Neuronal stem cell (in vitro differentiated cells): ENCODE results near the gene ARHGAP28.

Experiments
- DNase-seq: peaks from one replicate; pipeline ENCODE4 v3.0.0-alpha.2; 2013; ENCODE audit warnings: low spot score
- H2AFZ ChIP-seq: one replicate; pipeline ENCODE4 v1.6.1; 2013; ENCODE audit warnings: mild to moderate bottlenecking, low read length, inconsistent platforms
- H2AK5ac ChIP-seq: 2 replicates; pipeline ENCODE4 v1.6.1; 2013; ENCODE audit warnings: low read depth, mild to moderate bottlenecking, inconsistent platforms, low read length, moderate library complexity, mixed read lengths
- H2BK120ac ChIP-seq: 2 replicates; pipeline ENCODE4 v1.6.1; 2013; ENCODE audit warnings: low read depth, mild to moderate bottlenecking, inconsistent platforms, low read length, moderate library complexity, mixed read lengths
- H2BK12ac ChIP-seq: one replicate; pipeline ENCODE4 v1.6.1; 2013; ENCODE audit warnings: low read length, inconsistent platforms
- H2BK15ac ChIP-seq: 2 replicates; pipeline ENCODE4 v1.6.1; 2013; ENCODE audit warnings: mild to moderate bottlenecking, low read length, inconsistent platforms, mixed read lengths
- H2BK5ac ChIP-seq: one replicate; pipeline ENCODE4 v1.6.1; 2013; ENCODE audit warnings: inconsistent platforms, mild to moderate bottlenecking, low read length, moderate library complexity
- H3K14ac ChIP-seq: one replicate; pipeline ENCODE4 v1.6.1; 2013; ENCODE audit warnings: low read length, inconsistent platforms
- H3K18ac ChIP-seq: 2 replicates; pipeline ENCODE4 v1.6.1; 2013; ENCODE audit warnings: low read length, inconsistent platforms
- H3K23ac ChIP-seq: 2 replicates; pipeline ENCODE4 v1.6.1; 2013; ENCODE audit warnings: low read depth, mild to moderate bottlenecking, mixed read lengths, low read length, inconsistent platforms; ENCODE audit not compliant: poor library complexity
- H3K27ac ChIP-seq: replicated peaks from 3 replicates; pipeline ENCODE4 v1.5.1; 2013; ENCODE audit warnings: low read length, inconsistent platforms
- H3K27me3 ChIP-seq, 3 experiments: 2 replicates each; pipeline ENCODE4 v1.6.1; 2013; ENCODE audit warnings: low read length in 3 of 3, mild to moderate bottlenecking in 2 of 3, inconsistent platforms in 1 of 3, low read depth in 1 of 3, mixed read lengths in 1 of 3, moderate library complexity in 1 of 3; ENCODE audit not compliant: control insufficient read depth in 3 of 3, insufficient read depth in 3 of 3
- H3K36me3 ChIP-seq, 2 donors: replicated peaks in 1 of 2; 2 replicates each; pipeline ENCODE4 v1.6.1; 2013; ENCODE audit warnings: low read length in 2 of 2; ENCODE audit not compliant: control insufficient read depth in 2 of 2, insufficient read depth in 2 of 2
- H3K4ac ChIP-seq: 2 replicates; pipeline ENCODE4 v1.6.1; 2013; ENCODE audit warnings: inconsistent platforms, mild to moderate bottlenecking, low read length, moderate library complexity
- H3K4me1 ChIP-seq, 2 donors: 1 replicate in 1 of 2; 2 replicates in 1 of 2; pipeline ENCODE4 v1.6.1; 2013; ENCODE audit warnings: low read length in 2 of 2, low read depth in 1 of 2; ENCODE audit not compliant: control insufficient read depth in 2 of 2, insufficient read depth in 1 of 2
- H3K4me2 ChIP-seq: one replicate; pipeline ENCODE4 v1.6.1; 2013; ENCODE audit warnings: mild to moderate bottlenecking, low read length, inconsistent platforms; ENCODE audit not compliant: insufficient read depth, poor library complexity, severe bottlenecking
- H3K4me3 ChIP-seq, 2 donors: 2 replicates each; pipeline ENCODE4 v1.5.1; 2013; ENCODE audit warnings: low read length in 2 of 2, mild to moderate bottlenecking in 2 of 2, inconsistent platforms in 1 of 2, moderate library complexity in 1 of 2
- H3K79me1 ChIP-seq: one replicate; pipeline ENCODE4 v1.6.1; 2013; ENCODE audit warnings: low read depth, mild to moderate bottlenecking, inconsistent platforms, low read length, moderate library complexity
- H3K9ac ChIP-seq: one replicate; pipeline ENCODE4 v1.6.1; 2013; ENCODE audit warnings: mild to moderate bottlenecking, low read depth, low read length, inconsistent platforms; ENCODE audit not compliant: poor library complexity
- H3K9me3 ChIP-seq, 2 donors: replicated peaks in 1 of 2; 2 replicates each; pipeline versions ENCODE3 to v1.6.1; 2013; ENCODE audit warnings: low read length in 2 of 2, mild to moderate bottlenecking in 2 of 2, inconsistent platforms in 1 of 2, low read depth in 1 of 2, mixed read lengths in 1 of 2, moderate library complexity in 1 of 2; ENCODE audit not compliant: control insufficient read depth in 2 of 2, insufficient read depth in 1 of 2
- H4K8ac ChIP-seq: one replicate; pipeline ENCODE4 v1.6.1; 2013; ENCODE audit warnings: low read depth, mild to moderate bottlenecking, inconsistent platforms, low read length, moderate library complexity
- H4K91ac ChIP-seq: one replicate; pipeline ENCODE4 v1.6.1; 2013; ENCODE audit warnings: low read length, low read depth, mild to moderate bottlenecking, inconsistent platforms; ENCODE audit not compliant: poor library complexity
- WGBS, 2 donors: extraction: QIAGEN DNeasy Blood & Tissue Kit; methylation state at CpG; one replicate each; pipeline ENCODE4 v1.1.7; 2013; ENCODE audit warnings: missing lambda C conversion rate in 2 of 2, mixed read lengths in 1 of 2; ENCODE audit not compliant: insufficient read length in 2 of 2, insufficient replicate concordance in 1 of 2; ENCODE audit errors: extremely low coverage in 2 of 2; 5-methylcytosine and 5-hydroxymethylcytosine counted together

The ARHGAP28 gene

DNA sequence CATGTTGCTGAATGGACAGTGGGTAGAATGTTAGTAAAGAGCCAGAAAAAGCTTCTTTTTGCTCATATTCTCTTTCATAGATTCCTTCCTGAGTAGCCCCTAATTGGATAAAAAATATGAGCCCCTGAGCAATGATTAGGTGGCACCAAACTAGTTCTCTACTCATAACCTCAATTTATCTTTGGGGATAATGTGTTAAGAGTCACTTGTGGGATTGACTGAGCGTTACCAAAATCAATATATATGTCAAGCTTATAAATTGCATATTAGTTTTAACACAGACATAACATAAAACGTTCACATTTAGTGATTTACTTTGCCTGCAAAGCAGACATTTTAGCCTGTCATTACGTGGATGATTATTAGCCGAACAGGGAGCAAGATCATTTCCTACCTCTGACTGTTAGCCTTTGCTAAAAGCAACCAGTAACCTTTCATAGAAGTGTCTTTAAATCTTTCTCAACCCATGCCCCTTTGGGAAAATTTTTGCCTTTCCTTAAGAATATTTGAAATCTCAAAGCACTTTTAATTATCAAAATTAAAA lies 85.4 kb downstream of the ARHGAP28 start:
- DNase-seq, result no peak
- no peak overlapping the region for H3K4ac ChIP-seq
- H4K8ac ChIP-seq, result no peak overlapping the region
- H2BK120ac ChIP-seq, result no peak overlapping the region
- H2AFZ ChIP-seq, result no peak overlapping the region
- WGBS, 2 donors, result no CpG with 5 or more reads among the region's 4 CpGs
- H2AK5ac ChIP-seq, result no peak overlapping the region
- no peak overlapping the region for H4K91ac ChIP-seq
- no peak overlapping the region for H3K4me3 ChIP-seq
- H3K9ac ChIP-seq, result no peak overlapping the region
- no peak overlapping the region for H2BK15ac ChIP-seq
- H2BK5ac ChIP-seq, result no peak overlapping the region
- H3K9me3 ChIP-seq, result no peaks in the 10 kb centered on the region
- H2BK12ac ChIP-seq, result no peak overlapping the region
- H3K23ac ChIP-seq, result no peak overlapping the region
- H3K27me3 ChIP-seq, result no peaks in the 10 kb centered on the region
- no peak overlapping the region for H3K14ac ChIP-seq
- H3K18ac ChIP-seq, result no peak overlapping the region
- no peaks in the 10 kb centered on the region for H3K79me1 ChIP-seq
- H3K36me3 ChIP-seq, result no peaks in the 10 kb centered on the region
- no peak overlapping the region for H3K4me2 ChIP-seq
- H3K27ac ChIP-seq, result no peak overlapping the region
- H3K4me1 ChIP-seq, result peaks cover 0 to 1% of the 10 kb centered on the region in 2 donors

DNA sequence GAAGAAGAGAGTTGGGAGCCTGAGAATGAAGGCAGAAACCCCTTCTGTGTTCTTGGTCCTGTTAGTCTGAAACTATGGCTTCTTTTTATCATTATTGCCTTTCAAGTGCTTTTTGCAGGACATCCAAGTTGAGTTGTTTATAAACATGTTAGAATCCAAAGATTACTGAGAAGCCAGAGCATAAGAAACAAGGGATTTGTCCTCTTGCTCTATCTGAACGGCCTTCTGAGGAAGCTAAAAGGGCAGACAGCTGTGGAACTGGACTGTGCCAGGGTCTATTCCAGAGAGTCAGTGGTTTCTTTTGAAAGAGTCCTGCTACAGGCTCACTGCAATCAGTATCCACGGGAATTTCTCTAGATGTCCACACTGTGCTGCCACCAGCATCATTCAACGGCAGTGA lies 86.6 kb downstream of the ARHGAP28 start:
- H2BK15ac ChIP-seq, result no peak overlapping the region
- no peaks in the 10 kb centered on the region for H3K9me3 ChIP-seq
- DNase-seq, result no peak
- no peak overlapping the region for H3K18ac ChIP-seq
- no peak overlapping the region for H3K27ac ChIP-seq
- H3K14ac ChIP-seq, result no peak overlapping the region
- H2BK120ac ChIP-seq, result no peak overlapping the region
- H3K4me2 ChIP-seq, result no peak overlapping the region
- no peak overlapping the region for H4K91ac ChIP-seq
- H3K9ac ChIP-seq, result no peak overlapping the region
- no peak overlapping the region for H2AFZ ChIP-seq
- WGBS, 2 donors, result no CpG with 5 or more reads among the region's 3 CpGs
- no peaks in the 10 kb centered on the region for H3K79me1 ChIP-seq
- H3K4me3 ChIP-seq, result no peak overlapping the region
- no peak overlapping the region for H2BK5ac ChIP-seq
- H2AK5ac ChIP-seq, result no peak overlapping the region
- no peak overlapping the region for H3K4ac ChIP-seq
- H2BK12ac ChIP-seq, result no peak overlapping the region
- H4K8ac ChIP-seq, result no peak overlapping the region
- no peaks in the 10 kb centered on the region for H3K27me3 ChIP-seq
- H3K36me3 ChIP-seq, result no peaks in the 10 kb centered on the region
- H3K23ac ChIP-seq, result no peak overlapping the region
- H3K4me1 ChIP-seq, result peaks cover 0 to 1% of the 10 kb centered on the region in 2 donors

DNA sequence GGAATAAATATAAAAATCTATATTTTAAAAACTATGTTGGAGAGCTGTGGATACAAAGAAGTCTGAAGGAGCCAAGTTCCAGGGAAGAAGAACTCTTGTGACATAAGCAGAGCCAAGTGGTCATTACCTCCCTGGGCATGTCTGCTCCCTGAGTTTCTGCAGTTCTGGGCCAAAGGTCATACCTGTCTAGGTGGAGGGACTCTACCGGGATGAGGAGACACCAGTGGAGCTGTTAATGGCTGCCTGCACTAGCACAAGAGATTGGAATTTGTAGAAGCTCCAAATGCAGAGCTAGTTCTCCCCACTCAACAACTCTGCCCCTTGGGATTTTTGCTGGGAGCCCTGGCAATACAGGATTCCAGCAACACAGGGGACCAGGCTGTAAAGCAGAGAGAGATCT lies 89.8 kb downstream of the ARHGAP28 start:
- no CpG with 5 or more reads among the region's 1 CpG for WGBS, 2 donors

DNA sequence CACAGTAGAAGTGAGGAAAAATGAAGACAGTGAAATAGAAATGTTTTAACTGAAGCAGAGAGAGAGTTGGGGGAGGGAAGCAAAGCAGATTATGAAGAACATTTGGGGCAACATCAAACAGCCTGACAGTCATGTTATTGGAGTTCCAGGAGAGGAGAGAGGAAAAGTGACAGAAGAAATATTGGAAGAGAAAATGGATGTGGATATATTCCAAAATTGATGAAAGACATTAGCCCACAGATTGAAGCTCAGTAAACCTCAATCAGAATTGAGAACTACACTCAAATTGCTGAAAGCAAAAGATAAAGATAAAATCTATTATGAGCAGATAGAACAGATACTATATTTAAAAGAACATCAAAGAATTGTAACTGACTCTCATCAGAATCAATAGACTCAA lies 90.8 kb downstream of the ARHGAP28 start:
- Histone ChIP-seq H3K9me3 (no peaks in the 10 kb centered on the region), H2AK5ac (no peak overlapping the region), H3K9ac (no peak overlapping the region), H3K4me3 (no peak overlapping the region), H3K4ac (no peak overlapping the region), H2BK5ac (no peak overlapping the region), H3K4me1 (no peaks in the 10 kb centered on the region), H3K4me2 (no peak overlapping the region), H2AFZ (no peak overlapping the region), H3K36me3 (peaks cover 1% of the 10 kb centered on the region in 2 donors), H3K79me1 (no peaks in the 10 kb centered on the region), H2BK12ac (no peak overlapping the region), H3K27me3 (no peaks in the 10 kb centered on the region), H4K91ac (no peak overlapping the region), H3K14ac (no peak overlapping the region), H2BK15ac (no peak overlapping the region), H3K23ac (no peak overlapping the region), H3K27ac (no peak overlapping the region), H2BK120ac (no peak overlapping the region), H4K8ac (no peak overlapping the region), H3K18ac (no peak overlapping the region)
- DNase-seq, result no peak

More for the DNA sequence above, 89.8 kb downstream of the ARHGAP28 start:
- no peak for DNase-seq
- Histone ChIP-seq H3K9me3 (no peaks in the 10 kb centered on the region), H3K36me3 (no peaks in the 10 kb centered on the region), H3K14ac (no peak overlapping the region), H2BK15ac (no peak overlapping the region), H3K27me3 (no peaks in the 10 kb centered on the region), H3K4me1 (no peaks in the 10 kb centered on the region), H3K27ac (no peak overlapping the region), H3K4ac (no peak overlapping the region), H2AK5ac (no peak overlapping the region), H3K18ac (no peak overlapping the region), H3K4me2 (no peak overlapping the region), H4K8ac (no peak overlapping the region), H3K4me3 (no peak overlapping the region), H3K79me1 (no peaks in the 10 kb centered on the region), H2BK12ac (no peak overlapping the region), H2AFZ (no peak overlapping the region), H3K9ac (no peak overlapping the region), H3K23ac (no peak overlapping the region), H2BK120ac (no peak overlapping the region), H4K91ac (no peak overlapping the region), H2BK5ac (no peak overlapping the region)
